Brain microvascular endothelial cell (primary cell): ENCODE results near the gene ADAMTS12.

Source experiments
- DNase-seq: peaks from one replicate; pipeline ENCODE4 v3.0.0-alpha.2; 2020
- H3K27ac ChIP-seq: fragments of 250-450 bp; sonication (Bioruptor Pico); 2 replicates; pipeline ENCODE4 v1.5.1; 2020; ENCODE audit warnings: mild to moderate bottlenecking, moderate library complexity
- H3K27me3 ChIP-seq: fragments of 250-450 bp; sonication (Bioruptor Pico); replicated peaks from 2 replicates; pipeline ENCODE4 v1.5.1; 2020; ENCODE audit warnings: mild to moderate bottlenecking
- H3K36me3 ChIP-seq: fragments of 250-450 bp; sonication (Bioruptor Pico); replicated peaks from 2 replicates; pipeline ENCODE4 v1.5.1; 2020; ENCODE audit warnings: mild to moderate bottlenecking
- H3K4me3 ChIP-seq: 2 replicates; pipeline ENCODE4 v1.5.1; 2011; ENCODE audit warnings: low read depth, mild to moderate bottlenecking, control low read depth, low read length, moderate library complexity
- CTCF ChIP-seq: IDR thresholded peaks from 2 replicates; pipeline ENCODE4 v1.5.1; 2011; ENCODE audit warnings: low read depth, mild to moderate bottlenecking, moderate library complexity, low read length, control low read depth, inconsistent platforms; ENCODE audit errors: missing control alignments
- in situ Hi-C: cut with HindIII; loops from 2 replicates; pipeline ENCODE4 v1.10.0; 2017; ENCODE audit warnings: low sequenced_read_pairs, low pct_ligation_motif_present

The ADAMTS12 gene

GRCh38 chr5:33828626-33829308, 63.0 kb downstream of the ADAMTS12 start:
- no peak for TF ChIP-seq CTCF
- no peak for DNase-seq
- H3K27me3 ChIP-seq = no peaks in the 10 kb centered on the region
- no peak overlapping the region for H3K4me3 ChIP-seq
- H3K27ac ChIP-seq = peak overlapping the region; percentile 69
- in situ Hi-C loops = no loop called here
- H3K36me3 ChIP-seq = no peaks in the 10 kb centered on the region

- Histone ChIP-seq H3K36me3 (no peaks in the 10 kb centered on the region), H3K27me3 (no peaks in the 10 kb centered on the region), H3K4me3 (no peak overlapping the region), H3K27ac (peak overlapping the region; percentile 69)
- no peak for TF ChIP-seq CTCF
- DNase-seq = no peak
- in situ Hi-C loops = no loop called here
Observed at GRCh38 chr5:33827885-33828284, 63.9 kb downstream of the ADAMTS12 start.

GRCh38 chr5:33827018-33827707, 64.6 kb downstream of the ADAMTS12 start:
- peak overlapping the region; percentile 69 for H3K27ac ChIP-seq
- no peaks in the 10 kb centered on the region for H3K27me3 ChIP-seq
- TF ChIP-seq CTCF = no peak
- no peak overlapping the region for H3K4me3 ChIP-seq
- in situ Hi-C loops = no loop called here
- DNase-seq = no peak
- no peaks in the 10 kb centered on the region for H3K36me3 ChIP-seq

- H3K27me3 ChIP-seq = no peaks in the 10 kb centered on the region
- H3K27ac ChIP-seq = peak overlapping the region; percentile 67
- no peak overlapping the region for H3K4me3 ChIP-seq
- no peak for TF ChIP-seq CTCF
- in situ Hi-C loops = no loop called here
- DNase-seq = peak; percentile 85
- H3K36me3 ChIP-seq = peaks cover 2% of the 10 kb centered on the region
Observed at GRCh38 chr5:33824516-33825195, 67.1 kb downstream of the ADAMTS12 start.

GRCh38 chr5:33817301-33817700, 74.5 kb downstream of the ADAMTS12 start:
- DNase-seq = no peak

More at GRCh38 chr5:33817301-33817700, 74.5 kb downstream of the ADAMTS12 start:
- Histone ChIP-seq H3K27me3 (no peaks in the 10 kb centered on the region), H3K27ac (peak overlapping the region; percentile 76), H3K4me3 (no peak overlapping the region), H3K36me3 (peaks cover 14% of the 10 kb centered on the region)
- in situ Hi-C loops = no loop called here
- no peak for TF ChIP-seq CTCF
